ENCODE measurements around the gene PRPF4.

Gene PRPF4

GRCh38 chr9:113341712-113342410 lies 66.4 kb downstream of the PRPF4 start:
- DNase-seq = no peak
- CTCF ChIA-PET = interaction anchor here (0.8 kb wide), 1 partner anchor 9 kb away, joined by 3 read pairs; no protein-coding TSS in a partner anchor
- peaks cover 14% of the 10 kb centered on the region for H3K27me3 Mint-ChIP-seq
- peaks cover 27% of the 10 kb centered on the region for H3K4me1 Mint-ChIP-seq
- no peak overlapping the region for H3K4me3 Mint-ChIP-seq
- H3K9me3 Mint-ChIP-seq = no peaks in the 10 kb centered on the region
- no peak overlapping the region for H3K27ac Mint-ChIP-seq
- H3K36me3 Mint-ChIP-seq = no peaks in the 10 kb centered on the region
